Kidney capillary endothelial cell (primary cell): ENCODE data around the gene COA7.
A peak's percentile ranks its signal among the peaks of the same experiment; 100 is the strongest.
"Not testable (repeated sequence)": the region's sequence is repeated elsewhere in the genome, so short reads cannot be mapped to it uniquely, and the experiment has no call there.

Experiments used
- DNase-seq: peaks from one replicate; pipeline ENCODE4 v3.0.0-alpha.2; 2018; ENCODE audit warnings: low spot score

The COA7 gene

DNA sequence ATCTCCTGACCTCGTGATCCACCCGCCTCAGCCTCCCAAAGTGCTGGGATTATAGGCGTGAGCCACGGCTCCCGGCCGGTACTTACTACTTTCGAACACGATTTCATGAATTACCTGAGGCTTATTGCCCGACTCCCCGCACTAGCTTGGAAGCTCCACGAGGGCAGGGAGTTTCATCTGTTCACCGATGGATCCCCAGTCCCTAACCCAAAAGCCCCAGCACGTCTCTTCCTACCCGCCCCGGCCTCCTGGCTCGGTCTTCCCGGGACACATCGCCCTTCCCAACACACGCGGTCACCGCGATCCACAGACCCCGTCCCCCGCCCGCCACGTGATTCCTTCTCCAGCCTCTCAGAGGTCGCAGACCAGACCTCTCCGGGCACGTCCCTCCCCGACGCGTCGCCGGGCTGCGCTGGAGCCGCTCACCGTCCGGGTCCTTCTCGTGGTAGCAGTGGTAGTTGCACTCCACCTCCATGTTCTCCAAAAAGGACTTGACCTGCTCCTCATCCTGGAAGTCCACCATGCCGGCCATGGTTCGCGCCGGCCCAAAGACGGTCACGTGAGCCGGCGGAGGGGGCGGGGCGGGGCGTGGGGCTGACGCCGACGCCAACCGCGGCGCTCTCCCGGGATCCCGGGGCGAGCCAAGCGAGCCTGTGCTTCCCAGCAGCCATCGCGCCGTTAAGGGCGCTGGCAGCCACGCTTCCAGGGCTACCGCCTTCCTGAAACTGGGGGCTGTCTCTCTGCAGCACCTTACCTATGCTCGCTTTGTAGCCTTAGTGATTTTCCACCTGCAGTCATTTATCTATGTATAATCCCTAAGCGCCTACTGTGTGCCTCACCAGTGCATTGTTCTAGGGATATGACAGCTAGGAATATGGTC lies at the start of gene COA7:
Gene COA7 (minus strand): TSS at position 553 of the 880 bp plus-strand sequence. CDS start 21 bp downstream, at position 532.
- peak; percentile 78 for DNase-seq

DNA sequence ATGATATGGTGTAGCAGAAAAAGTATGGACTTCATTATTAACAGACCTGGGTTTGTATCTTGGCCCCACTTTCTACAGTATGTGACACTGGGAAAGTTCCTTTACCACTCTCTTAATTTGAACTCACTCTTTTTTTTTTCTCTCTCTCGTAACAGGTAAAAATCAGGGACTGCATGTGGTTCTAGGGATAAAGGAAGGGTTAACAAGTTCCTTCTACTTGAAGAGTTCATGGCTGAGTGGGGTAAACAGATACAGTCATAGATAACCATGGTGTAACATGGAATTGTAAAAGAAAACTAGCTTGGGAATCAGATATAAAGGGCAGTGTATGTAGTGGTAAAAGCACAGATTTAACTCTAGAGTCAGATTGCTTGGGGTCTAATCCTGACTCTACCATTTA lies 49.3 kb upstream of the COA7 start:
- DNase-seq, result no peak

DNA sequence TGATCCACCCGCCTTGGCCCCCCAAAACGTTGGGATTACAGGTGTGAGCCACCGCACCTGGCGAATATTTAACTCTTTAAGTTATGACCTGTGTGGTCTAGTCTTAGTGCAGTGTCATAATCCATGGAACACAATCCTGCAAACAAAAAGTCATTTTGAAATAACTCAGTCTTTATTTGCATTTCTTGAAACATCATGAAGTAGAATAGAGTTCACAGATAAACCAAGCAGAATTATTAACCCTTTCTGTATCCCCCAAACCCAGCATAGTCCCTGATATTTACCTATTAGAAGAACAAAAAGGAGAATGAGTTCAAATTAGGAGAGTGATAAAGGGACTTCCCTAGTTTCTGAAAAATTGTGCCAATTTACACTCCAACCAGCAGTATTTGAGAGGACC lies 48.0 kb upstream of the COA7 start:
- no peak for DNase-seq

DNA sequence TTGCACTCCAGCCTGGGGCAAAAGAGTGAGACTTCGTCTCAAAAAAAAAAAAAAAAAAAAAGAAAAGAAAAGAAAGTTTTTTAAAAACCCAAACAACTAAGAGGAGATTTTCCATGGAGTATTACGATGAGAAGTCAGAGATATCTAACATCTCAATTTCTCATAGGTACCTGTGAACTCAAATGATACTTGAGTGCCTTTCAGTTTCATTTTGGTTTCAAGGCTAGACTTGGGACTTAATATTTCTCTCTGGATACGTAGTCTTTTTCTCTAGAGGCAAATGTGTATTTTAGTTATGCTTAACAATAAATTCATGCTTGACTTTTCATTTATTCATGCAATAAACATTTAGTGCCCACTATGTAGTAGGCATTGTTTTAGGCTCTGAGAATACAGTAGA lies 43.1 kb upstream of the COA7 start:
- no peak for DNase-seq

DNA sequence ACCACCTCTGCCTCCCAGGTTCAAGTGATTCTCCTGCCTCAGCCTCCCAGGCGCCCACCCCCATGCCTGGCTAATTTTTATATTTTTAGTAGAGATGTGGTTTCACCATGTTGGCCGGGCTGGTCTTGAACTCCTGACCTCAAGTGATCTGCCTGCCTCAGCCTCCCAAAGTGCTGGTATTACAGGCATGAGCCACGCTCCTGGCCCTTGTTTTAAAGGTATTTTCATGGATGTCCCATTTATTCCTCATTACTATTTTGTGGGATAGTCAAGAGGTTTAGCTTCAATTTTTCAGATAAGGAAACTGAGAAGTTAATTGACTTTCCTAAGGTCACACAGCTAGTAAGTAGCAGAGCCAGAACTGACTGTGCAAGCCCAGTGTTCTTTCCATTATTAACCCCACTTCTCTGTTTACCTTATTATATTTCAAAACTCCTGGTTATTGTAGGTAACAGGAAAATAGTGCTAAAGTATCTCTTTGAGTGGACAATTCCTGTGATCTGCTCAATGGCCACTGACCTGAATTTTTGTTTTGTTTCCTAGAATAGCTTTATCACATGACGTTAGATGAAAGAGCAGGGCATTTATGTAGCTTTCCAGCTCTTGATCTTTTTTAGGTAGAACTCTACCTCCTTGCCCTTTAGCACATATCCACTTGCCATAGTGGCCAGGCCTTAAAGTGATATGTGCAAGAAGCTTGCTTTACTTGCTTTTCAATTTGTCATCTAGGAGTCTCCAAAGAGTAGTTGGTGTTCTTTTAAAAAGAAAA lies 41.7 kb upstream of the COA7 start:
- no peak for DNase-seq

DNA sequence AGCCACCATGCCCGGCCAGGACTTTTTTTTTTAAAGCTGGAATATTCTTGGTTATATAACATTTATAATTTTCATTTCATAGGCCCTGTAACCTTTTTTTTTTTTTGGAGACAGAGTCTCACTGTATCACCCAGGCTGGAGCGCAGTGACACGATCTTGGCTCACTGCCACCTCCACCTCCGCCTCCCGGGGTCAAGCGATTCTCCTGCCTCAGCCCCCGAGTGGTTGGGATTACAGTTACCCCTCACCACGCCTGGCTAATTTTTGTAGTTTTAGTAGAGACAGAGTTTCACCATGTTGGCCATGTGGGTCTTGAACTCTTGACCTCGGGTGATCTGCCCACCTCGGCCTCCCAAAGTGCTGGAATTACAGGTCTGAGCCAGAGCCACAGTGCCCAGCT lies 40.7 kb upstream of the COA7 start:
- no peak for DNase-seq

DNA sequence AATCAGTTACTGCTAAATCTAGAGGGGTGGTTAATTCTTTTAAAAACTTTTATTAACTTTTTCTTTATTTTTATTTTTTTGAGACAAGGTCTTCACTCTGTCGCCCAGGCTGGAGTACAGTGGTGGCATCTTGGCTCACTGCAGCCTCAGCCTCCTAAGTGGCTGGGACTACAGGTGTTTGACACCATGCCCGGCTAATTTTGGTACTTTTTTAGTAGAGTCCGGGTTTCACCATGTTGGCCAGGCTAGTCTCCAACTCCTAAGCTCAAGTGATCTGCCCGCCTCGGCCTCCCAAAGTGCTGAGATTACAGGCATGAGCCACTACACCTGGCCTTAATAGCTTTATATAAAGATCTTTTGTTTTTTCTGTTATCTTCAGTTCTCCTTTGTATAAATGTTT lies 40.0 kb upstream of the COA7 start:
- DNase-seq, result no peak

DNA sequence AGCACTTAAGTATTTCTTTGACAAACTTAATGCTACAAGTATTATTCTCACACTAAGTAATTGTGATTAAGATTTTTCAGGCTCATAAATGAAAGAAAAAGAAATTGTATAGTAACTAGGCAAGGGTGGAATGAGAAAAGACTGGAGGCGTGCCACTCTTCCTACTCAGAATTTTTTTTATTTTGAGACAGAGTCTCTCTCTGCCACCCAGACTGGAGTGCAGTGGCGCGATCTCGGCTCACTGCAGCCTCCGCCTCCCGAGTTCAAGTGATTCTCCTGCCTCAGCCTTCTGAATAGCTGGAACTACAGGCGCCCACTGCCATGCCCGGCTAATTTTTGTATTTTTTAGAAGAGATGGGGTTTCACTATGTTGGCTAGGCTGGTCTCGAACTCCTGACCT lies 37.2 kb upstream of the COA7 start:
- not testable (repeated sequence) for DNase-seq

DNA sequence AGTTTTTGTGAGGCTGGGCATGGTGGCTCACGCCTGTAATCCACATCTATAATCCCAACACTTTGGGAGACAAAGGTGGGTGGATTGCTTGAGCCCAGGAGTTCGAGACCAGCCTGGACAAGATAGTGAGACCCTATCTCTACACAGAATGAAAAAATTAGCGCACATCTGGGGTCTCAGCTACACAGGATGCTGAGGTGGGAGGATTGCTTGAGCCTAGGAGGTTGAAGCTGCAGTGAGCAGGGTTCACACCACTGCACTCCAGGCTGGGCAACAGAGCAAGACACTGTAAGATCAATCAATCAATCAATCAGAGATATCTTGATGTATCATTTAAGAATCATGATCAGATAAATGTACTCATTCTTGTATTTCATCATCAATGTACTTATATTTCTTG lies 35.2 kb upstream of the COA7 start:
- no peak for DNase-seq

DNA sequence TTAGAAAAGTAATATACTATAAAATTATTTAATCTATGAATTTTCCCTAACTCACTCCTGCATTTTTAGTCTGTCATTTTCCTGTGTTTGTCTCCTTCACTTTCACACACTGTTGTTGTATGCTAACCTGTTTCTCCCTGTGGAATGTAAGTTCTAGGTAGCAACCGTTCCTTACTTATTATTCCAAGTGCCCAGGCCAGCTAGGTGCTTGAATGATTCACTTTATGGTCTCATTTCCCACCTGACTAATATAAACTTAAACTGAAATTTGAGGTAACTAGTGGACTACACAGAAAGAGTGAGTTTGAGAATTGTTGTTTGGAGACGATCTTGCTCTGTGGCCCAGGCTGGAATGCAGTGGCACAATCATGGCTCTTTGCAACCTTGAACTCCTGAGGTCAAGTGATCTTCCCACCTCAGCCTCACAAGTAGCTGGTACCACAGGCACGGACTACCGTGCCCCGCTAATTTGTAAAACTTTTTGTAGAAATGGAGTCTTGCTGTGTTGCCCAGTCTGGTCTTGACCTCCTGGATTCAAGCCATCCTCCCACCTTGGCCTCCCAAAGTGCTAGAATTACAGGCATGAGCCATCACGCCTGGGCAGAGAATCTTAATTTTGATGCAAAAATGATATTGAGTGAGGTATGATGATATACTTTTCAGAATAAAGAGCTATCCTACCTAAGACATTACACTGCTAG lies 30.0 kb upstream of the COA7 start:
- no peak for DNase-seq

DNA sequence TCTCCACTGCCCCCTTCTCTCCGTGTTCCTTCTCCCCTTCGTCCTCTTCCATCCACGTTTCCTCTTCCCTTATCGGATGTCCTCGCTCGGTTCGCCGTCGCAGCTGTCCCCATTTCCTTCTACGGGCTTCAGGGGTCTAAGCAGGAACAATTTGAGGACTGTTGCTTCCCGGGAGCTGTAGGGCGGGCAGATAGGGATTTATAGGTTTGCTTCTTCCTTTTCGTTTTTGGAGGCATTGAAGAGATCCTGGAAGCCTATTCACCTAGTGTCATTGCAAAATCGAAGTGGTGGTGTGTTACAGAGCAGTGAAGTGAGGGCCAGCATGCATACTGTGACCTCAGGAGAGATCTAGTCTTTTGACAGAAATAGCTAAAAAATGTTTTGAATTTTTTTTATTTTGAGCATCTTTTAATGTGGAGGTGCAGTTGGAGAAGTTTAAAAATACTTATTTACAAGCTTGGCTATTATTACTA lies 29.0 kb upstream of the COA7 start:
- DNase-seq, result no peak

DNA sequence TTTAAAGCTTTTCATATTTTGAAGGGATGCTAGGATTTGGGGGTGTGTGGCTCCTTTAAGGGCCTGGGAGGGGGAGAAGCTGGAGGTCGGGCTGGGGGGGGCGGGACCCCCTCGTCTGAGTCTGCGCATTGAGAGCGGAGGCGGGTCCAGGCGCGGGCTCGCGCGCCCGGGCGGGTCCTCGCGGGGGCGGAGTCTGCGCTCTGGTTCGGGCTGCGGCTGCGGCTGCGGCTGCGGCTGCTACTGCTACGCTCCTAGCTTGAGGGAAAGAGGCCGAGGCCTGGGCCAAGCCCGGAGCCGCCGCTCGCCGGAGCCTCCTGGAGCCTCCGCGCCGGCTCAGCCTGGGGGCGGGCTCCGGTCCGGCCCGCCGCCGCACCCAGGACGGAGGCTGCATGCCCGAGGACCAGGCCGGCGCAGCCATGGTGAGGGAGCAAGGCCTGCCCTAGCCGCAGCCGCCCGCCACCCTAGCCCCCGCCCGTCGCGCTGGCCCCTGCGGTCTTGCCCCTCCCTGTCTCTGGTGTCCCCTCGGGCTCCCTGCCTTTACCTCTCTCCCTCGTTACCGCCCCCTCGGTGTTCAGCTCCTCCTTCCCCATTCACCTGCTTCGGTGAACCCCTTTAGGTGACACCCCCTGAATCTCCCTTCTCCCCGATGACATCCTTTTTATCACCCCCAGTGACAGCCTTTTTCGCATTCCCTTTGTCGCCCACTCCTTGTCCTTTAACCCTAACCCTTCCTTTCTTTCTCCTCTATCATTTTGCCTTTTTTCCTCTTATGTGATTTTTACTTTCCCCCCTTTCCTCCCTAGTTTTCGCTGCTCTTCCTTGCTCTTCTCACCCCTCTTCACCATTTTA lies 28.3 kb upstream of the COA7 start, which contains the start of gene ZYG11B:
Gene ZYG11B (plus strand): TSS at position 189 of the 849 bp plus-strand sequence. CDS start 201 bp downstream, at position 390.
- DNase-seq, result peak; percentile 78

DNA sequence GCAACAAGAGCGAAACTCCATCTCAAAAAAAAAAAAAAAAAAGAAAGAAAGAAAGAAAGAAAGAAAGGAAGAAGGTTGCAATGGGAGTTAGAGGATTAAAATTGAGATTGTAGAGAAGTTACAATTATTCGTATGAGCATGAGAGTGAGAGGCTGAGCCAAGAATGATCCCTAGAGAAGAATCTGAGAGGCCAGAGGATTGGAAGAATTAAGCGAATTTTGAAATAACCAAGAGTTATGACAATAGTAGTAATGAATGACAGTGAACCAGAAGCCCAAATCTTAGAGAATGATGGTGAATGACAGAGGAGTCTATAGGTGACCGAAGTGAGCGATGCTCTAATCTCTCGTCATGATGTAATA lies 27.7 kb upstream of the COA7 start:
- no peak for DNase-seq

DNA sequence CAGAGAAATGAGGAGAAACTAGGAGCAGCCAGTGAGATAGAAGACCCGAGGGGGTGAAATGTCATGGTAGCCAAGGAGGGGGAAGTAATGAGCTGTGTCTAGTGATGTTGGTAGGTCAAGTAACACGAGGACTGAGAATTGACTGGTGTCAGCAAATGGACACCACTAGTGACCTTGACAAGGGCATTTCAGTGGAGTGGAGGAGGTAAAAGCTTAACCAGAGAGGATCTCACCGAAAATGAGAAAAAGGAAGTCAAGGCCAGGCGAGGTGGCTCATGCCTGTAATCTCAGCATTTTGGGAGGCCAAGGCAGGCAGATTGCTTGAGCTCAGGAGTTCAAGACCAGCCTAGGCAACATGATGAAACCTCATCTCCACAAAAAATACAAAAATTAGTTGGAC lies 25.1 kb upstream of the COA7 start:
- DNase-seq, result no peak

DNA sequence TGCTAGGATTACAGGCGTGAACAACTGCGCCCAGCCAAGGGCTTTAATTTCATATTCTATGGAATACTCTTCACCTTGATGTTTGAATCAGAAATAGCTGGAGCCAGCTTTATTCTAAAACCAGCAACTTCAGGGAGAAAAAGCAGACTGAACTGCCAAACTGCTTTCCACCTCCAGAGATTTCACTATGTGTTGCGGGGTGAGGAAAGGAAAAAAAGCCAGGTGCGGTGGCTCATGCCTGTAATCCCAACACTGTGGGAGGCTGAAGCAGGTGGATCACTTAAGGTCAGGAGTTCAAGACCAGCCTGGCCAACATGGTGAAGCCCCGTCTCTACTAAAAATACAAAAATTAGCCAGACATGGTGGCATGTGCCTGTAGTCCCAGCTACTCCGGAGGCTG lies 17.1 kb upstream of the COA7 start:
- DNase-seq, result not testable (repeated sequence)

DNA sequence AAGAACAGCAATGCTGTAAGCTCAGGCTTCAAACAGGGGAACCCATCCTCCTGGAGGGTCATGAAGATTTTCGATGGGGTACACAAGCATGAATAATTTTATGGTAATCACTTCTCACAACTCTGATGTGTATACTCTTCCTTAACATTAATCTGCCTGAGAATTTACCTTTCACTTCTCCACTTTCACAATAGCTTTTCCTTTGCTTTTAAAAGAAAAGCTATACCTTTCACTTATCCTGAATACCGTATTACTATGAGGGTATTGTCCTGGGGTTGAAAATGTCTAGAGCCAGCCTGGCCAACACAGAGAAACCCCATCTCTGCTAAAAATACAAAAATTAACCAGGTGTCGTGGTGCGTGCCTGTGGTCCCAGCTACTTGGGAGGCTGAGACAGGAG lies 15.4 kb upstream of the COA7 start:
- no peak for DNase-seq

DNA sequence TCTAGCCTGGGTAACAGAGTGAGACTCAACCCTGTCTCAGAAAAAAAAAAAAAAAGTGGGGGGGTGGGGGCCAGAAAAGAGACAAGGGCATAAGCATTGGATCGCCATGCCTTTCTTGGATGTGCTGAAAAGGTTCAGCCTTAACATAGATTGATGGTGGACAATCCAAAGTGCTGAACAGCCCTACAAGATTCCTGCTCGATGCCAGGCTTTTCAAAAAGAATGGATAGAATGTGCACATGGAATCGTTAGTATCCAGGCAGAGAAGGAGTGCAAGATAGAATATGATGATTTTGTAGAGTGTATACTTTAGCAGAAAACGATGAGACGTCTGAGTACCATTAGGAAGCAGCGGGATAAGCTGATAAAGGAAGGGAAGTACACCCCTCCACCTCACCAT lies 10.9 kb upstream of the COA7 start:
- DNase-seq, result no peak

DNA sequence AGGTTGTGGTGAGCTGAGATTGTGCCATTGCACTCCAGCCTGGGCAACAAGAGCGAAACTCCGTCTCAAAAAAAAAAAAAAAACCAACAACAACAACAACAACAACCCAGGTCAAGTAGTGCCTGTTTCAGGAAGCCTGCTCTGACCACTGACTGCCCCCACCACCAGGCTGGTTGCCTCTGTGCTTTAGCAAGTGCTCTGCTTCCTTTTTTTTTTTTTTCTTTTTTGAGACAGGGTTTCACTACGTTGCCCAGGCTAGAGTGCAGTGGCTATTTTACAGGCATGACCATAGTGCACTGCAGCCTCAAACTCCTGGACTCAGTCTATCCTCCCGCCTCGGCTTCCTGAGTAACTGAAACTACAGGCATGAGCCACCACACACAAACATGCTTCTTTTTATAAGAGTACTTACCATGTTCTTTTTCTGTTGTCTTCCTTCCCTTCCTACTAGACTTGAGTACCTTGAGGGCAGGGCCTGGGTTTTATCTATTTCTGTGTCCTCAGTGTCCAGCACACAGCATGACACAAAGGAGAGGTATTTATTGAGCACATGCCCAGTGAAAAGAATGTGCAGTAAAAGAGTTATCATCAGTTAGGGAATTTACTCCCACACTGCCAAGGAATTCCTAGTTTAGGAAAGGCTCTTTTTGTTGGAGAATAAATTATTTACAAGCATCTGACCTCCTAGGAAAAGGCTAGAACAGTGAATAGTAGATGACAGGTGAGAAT lies 9.9 kb upstream of the COA7 start:
- DNase-seq, result no peak

DNA sequence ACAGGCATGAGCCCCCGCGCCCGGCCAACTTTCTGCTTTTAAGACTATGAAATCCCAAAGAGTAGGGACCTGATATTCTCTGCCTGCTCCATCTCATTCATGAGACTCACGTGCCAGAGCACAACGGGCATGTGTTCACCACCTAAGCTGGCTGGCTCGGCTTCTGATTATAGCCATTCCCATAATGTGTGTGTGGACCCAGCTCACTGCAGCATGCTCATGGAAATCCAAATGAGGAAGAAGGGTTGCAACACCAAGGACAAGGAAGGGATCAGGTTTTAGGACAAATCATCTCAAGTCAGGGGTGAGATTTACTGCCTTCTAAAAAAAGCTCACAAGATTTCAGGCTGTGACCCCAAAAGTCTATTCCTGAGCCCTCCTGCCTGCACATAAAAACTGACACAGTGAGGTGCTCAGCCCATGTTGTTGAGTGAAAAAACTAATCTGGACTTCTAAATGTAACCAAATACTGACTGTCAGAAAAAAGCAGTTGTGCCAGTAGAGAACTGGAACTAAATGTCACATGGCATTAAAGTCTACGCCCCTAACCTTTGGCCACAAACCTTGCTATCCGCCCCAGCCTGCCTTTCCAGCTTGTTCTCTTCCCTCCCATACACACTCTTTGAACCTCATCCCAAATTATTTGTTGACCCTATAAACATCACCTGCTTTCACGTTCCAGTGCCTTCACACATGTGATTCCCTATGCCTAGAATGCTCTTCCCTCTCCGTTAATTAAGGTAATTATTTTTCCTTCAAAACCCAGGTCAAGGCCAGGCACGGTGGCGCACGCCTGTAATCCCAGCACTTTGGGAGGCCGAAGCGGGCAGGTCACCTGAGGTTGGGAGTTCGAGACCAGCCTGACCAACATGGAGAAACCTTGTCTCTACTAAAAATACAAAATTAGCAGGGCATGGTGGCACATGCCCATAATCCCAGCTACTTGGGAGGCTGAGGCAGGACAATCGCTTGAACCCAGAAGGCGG lies 9.1 kb upstream of the COA7 start:
- DNase-seq, result no peak
